Astrocyte (in vitro differentiated cells and primary cell): ENCODE measurements around the gene UQCR10. TPM values are rescaled to one million over a fixed set of nuclear protein-coding genes. Genes with fewer than 3 reads are reported as not detected.

Experiments
- DNase-seq: peaks from one replicate; pipeline ENCODE4 v3.0.0-alpha.2; 2010; ENCODE audit warnings: low read depth
- FAIRE-seq: peaks from 2 replicates; lab custom pipeline; 2011; peaks lifted over from hg19 to GRCh38; lab: Jason Lieb, UNC
- H2AFZ ChIP-seq: 2 replicates; pipeline ENCODE4 v1.6.0; 2012; ENCODE audit warnings: low read depth, low read length, inconsistent platforms
- H3K27ac ChIP-seq: 2 replicates; pipeline ENCODE4 v1.5.1; 2011; ENCODE audit warnings: low read depth, low read length, inconsistent platforms
- H3K27me3 ChIP-seq: 2 replicates; pipeline ENCODE4 v1.6.0; 2011; ENCODE audit warnings: low read length, inconsistent platforms; ENCODE audit not compliant: insufficient read depth
- H3K36me3 ChIP-seq: 2 replicates; pipeline ENCODE4 v1.5.1; 2011; ENCODE audit warnings: low read length, inconsistent platforms; ENCODE audit not compliant: insufficient read depth
- H3K4me1 ChIP-seq: 2 replicates; pipeline ENCODE4 v1.5.1; 2011; ENCODE audit warnings: low read length, inconsistent platforms; ENCODE audit not compliant: insufficient read depth
- H3K4me2 ChIP-seq: 2 replicates; pipeline ENCODE4 v1.6.0; 2012; ENCODE audit warnings: low read length, inconsistent platforms
- H3K4me3 ChIP-seq: 2 replicates; pipeline ENCODE4 v1.5.1; 2011; ENCODE audit warnings: low read depth, mild to moderate bottlenecking, low read length, inconsistent platforms; ENCODE audit not compliant: insufficient read depth
- H3K79me2 ChIP-seq: 2 replicates; pipeline ENCODE4 v1.6.0; 2012; ENCODE audit warnings: mild to moderate bottlenecking, low read length, inconsistent platforms; ENCODE audit not compliant: insufficient read depth
- H3K9ac ChIP-seq: 2 replicates; pipeline ENCODE4 v1.6.0; 2012; ENCODE audit warnings: mild to moderate bottlenecking, low read length, inconsistent platforms
- H3K9me3 ChIP-seq: 2 replicates; pipeline ENCODE4 v1.5.1; 2012; ENCODE audit warnings: low read depth, mild to moderate bottlenecking, low read length, inconsistent platforms; ENCODE audit not compliant: insufficient read depth
- H4K20me1 ChIP-seq: 2 replicates; pipeline ENCODE4 v1.6.0; 2012; ENCODE audit warnings: low read length, inconsistent platforms; ENCODE audit not compliant: insufficient read depth
- H3K27ac Mint-ChIP-seq: one replicate; pipeline ENCODE4 v1.8.0; 2021; ENCODE audit warnings: mild to moderate bottlenecking, mixed read lengths; ENCODE audit not compliant: unreplicated experiment
- H3K27me3 Mint-ChIP-seq: one replicate; pipeline ENCODE4 v1.8.0; 2021; ENCODE audit warnings: low read depth, mixed read lengths; ENCODE audit not compliant: unreplicated experiment
- H3K36me3 Mint-ChIP-seq: one replicate; pipeline ENCODE4 v1.8.0; 2021; ENCODE audit warnings: low read depth, mixed read lengths; ENCODE audit not compliant: unreplicated experiment
- H3K4me1 Mint-ChIP-seq: one replicate; pipeline ENCODE4 v1.8.0; 2021; ENCODE audit warnings: low read depth, mixed read lengths; ENCODE audit not compliant: unreplicated experiment
- H3K4me3 Mint-ChIP-seq: one replicate; pipeline ENCODE4 v1.8.0; 2021; ENCODE audit warnings: mild to moderate bottlenecking, moderate library complexity, mixed read lengths; ENCODE audit not compliant: unreplicated experiment
- H3K9me3 Mint-ChIP-seq: one replicate; pipeline ENCODE4 v1.8.0; 2021; ENCODE audit warnings: mild to moderate bottlenecking, mixed read lengths; ENCODE audit not compliant: unreplicated experiment
- EZH2 ChIP-seq: IDR thresholded peaks from 2 replicates; pipeline ENCODE4 v1.6.1; 2012; ENCODE audit warnings: mild to moderate bottlenecking, low read length, inconsistent platforms; ENCODE audit not compliant: insufficient read depth
- total RNA-seq: library from RNA; stranded (reverse); gene quantifications from 2 replicates; pipeline ENCODE4 v1.2.1, GENCODE V29; 2021
- TF ChIP-seq, protein P1 (sequence below): IDR thresholded peaks from 2 replicates; pipeline ENCODE4 v1.5.1; 2011; ENCODE audit warnings: low read depth, mild to moderate bottlenecking, inconsistent platforms, low read length, moderate library complexity; ENCODE audit not compliant: insufficient read depth

Gene UQCR10
- total RNA-seq, 1 donor from 2014 or later, result 112 TPM

DNA sequence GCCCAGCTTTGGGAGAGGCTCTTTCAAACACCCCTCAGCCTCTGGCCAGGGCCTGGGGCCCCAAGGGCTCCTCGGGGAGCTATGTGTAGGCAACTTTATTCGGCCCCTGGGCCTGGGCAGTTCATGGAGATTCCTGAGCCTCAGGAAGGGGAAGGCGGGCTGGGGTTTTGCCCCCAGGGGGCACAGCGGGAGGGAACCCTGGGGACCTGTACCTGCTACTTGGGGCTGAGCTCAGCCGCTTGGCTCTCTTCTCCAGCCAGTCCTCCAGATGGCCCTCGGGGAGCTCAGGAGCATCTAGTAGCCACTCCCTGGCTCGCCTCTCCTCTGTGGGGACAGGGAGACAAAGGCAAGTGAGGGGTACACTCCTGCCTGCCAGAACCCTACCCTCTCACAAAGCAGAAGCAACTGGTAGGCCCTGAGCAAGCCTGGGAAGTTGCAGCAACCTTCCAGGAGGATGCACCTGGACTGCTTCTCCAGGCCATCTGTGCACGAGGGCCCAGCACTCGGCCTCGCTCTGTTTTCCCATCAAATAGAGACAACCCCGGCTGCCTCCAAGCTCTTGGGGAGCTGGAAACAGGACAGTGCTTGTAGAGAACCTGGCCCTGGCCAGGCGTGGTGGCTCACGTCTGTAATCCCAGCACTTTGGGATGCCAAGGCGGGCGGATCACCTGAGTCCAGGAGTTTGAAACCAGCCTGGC, 28.9 kb upstream of the UQCR10 start:
- no peaks in the 10 kb centered on the region for H3K9me3 Mint-ChIP-seq
- no peak overlapping the region for H3K4me3 Mint-ChIP-seq
- H3K36me3 Mint-ChIP-seq, result peaks cover 19% of the 10 kb centered on the region
- no peaks in the 10 kb centered on the region for H3K4me1 Mint-ChIP-seq
- Histone ChIP-seq H3K79me2 (no peaks in the 10 kb centered on the region), H3K36me3 (peaks cover 2% of the 10 kb centered on the region), H3K27ac (no peak overlapping the region), H4K20me1 (peaks cover 5% of the 10 kb centered on the region), H3K9me3 (no peaks in the 10 kb centered on the region), H3K9ac (no peak overlapping the region), H2AFZ (no peak overlapping the region), H3K4me2 (no peak overlapping the region), H3K4me3 (no peak overlapping the region), H3K27me3 (no peaks in the 10 kb centered on the region), H3K4me1 (no peaks in the 10 kb centered on the region)
- no peak for FAIRE-seq
- DNase-seq, result no peak
- TF ChIP-seq EZH2, result no peak
- TF ChIP-seq, protein P1, sequence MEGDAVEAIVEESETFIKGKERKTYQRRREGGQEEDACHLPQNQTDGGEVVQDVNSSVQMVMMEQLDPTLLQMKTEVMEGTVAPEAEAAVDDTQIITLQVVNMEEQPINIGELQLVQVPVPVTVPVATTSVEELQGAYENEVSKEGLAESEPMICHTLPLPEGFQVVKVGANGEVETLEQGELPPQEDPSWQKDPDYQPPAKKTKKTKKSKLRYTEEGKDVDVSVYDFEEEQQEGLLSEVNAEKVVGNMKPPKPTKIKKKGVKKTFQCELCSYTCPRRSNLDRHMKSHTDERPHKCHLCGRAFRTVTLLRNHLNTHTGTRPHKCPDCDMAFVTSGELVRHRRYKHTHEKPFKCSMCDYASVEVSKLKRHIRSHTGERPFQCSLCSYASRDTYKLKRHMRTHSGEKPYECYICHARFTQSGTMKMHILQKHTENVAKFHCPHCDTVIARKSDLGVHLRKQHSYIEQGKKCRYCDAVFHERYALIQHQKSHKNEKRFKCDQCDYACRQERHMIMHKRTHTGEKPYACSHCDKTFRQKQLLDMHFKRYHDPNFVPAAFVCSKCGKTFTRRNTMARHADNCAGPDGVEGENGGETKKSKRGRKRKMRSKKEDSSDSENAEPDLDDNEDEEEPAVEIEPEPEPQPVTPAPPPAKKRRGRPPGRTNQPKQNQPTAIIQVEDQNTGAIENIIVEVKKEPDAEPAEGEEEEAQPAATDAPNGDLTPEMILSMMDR, result no peak
- H3K27ac Mint-ChIP-seq, result no peak overlapping the region
- H3K27me3 Mint-ChIP-seq, result no peaks in the 10 kb centered on the region

DNA sequence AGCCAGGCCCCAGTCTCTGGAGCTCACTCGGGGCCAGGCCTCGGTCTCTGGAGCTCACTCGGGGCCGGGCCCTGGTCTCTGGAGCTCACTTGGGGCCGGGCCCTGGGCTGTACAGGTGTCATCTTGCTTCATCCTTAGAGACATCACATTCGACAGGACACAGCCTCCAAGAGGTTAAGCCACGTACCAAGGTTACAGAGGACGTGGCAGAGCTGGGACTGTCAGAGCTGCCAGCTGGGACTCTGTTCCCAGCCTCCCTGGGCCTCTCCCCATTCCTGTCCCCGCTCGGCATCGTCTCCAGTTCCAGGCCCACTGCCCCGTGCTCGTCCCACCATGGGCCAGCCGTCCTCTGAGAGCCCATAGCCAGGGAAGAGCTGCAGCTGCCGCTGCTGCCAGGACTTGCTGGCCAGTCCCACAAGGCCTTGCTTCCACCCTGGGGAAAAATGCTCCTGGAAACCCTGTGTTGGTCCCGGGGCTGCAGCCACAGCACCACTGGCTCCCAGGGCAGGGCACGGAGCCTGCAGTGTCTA, 27.8 kb upstream of the UQCR10 start:
- FAIRE-seq, result no peak
- Histone ChIP-seq H3K4me3 (no peak overlapping the region), H3K4me1 (no peaks in the 10 kb centered on the region), H3K79me2 (no peaks in the 10 kb centered on the region), H3K4me2 (no peak overlapping the region), H3K27me3 (no peaks in the 10 kb centered on the region), H3K9ac (no peak overlapping the region), H3K36me3 (peaks cover 2% of the 10 kb centered on the region), H4K20me1 (peaks cover 5% of the 10 kb centered on the region), H2AFZ (no peak overlapping the region), H3K9me3 (no peaks in the 10 kb centered on the region), H3K27ac (no peak overlapping the region)
- no peaks in the 10 kb centered on the region for H3K9me3 Mint-ChIP-seq
- no peak overlapping the region for H3K27ac Mint-ChIP-seq
- DNase-seq, result no peak
- H3K36me3 Mint-ChIP-seq, result peaks cover 19% of the 10 kb centered on the region
- no peaks in the 10 kb centered on the region for H3K27me3 Mint-ChIP-seq
- TF ChIP-seq EZH2, result no peak
- TF ChIP-seq, protein P1, result no peak
- no peak overlapping the region for H3K4me3 Mint-ChIP-seq
- no peaks in the 10 kb centered on the region for H3K4me1 Mint-ChIP-seq

DNA sequence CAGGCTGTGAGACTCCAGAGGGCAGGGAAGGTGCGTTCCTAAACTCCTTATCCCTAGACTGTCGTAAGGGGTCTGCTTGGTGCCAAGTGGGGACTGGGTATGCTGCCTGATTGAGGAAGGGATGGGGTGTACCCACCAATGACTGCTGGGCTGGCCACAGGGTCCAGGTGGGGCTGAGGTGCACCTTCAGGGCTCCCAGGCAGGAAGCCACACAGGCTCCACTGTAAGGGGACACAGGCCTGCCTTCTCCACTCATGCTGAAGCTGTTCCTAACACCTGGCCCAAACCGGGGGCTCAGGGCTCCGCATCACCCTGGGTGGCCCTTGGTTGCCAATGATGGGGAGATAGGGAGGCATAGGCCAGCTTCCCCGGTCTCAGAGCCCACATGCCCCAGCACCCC, 27.0 kb upstream of the UQCR10 start:
- DNase-seq (no peak), FAIRE-seq (no peak)
- Mint-ChIP-seq H3K27me3 (no peaks in the 10 kb centered on the region), H3K27ac (no peak overlapping the region), H3K4me1 (no peaks in the 10 kb centered on the region), H3K9me3 (no peaks in the 10 kb centered on the region), H3K36me3 (peaks cover 20% of the 10 kb centered on the region), H3K4me3 (no peak overlapping the region)
- H3K9me3 ChIP-seq, result no peaks in the 10 kb centered on the region
- no peak overlapping the region for H2AFZ ChIP-seq
- no peaks in the 10 kb centered on the region for H3K4me1 ChIP-seq
- no peak overlapping the region for H3K4me3 ChIP-seq
- no peak overlapping the region for H3K27ac ChIP-seq
- H4K20me1 ChIP-seq, result peaks cover 5% of the 10 kb centered on the region
- TF ChIP-seq, protein P1, result no peak
- no peak for TF ChIP-seq EZH2
- H3K9ac ChIP-seq, result no peak overlapping the region
- H3K79me2 ChIP-seq, result no peaks in the 10 kb centered on the region
- H3K27me3 ChIP-seq, result no peaks in the 10 kb centered on the region
- H3K4me2 ChIP-seq, result no peak overlapping the region
- peaks cover 2% of the 10 kb centered on the region for H3K36me3 ChIP-seq
